CD8-positive, alpha-beta memory T cell (primary cell): ENCODE data around the gene PRKAR1B. TPM values are rescaled to one million over a fixed set of nuclear protein-coding genes. Genes with fewer than 3 reads are reported as not detected.
"Not testable (repeated sequence)": the region's sequence is repeated elsewhere in the genome, so short reads cannot be mapped to it uniquely, and the experiment has no call there.

ENCODE experiments used
- CTCF ChIA-PET: fragments of 350-600 bp; sonication (Branson Sonifier 250); formaldehyde crosslinking; loops from one replicate; lab custom pipeline; 2021; ENCODE audit warnings: antibody characterized with exemption; lab: Charles Lee
- POLR2A ChIA-PET: fragments of 350-600 bp; sonication (Branson Sonifier 250); formaldehyde crosslinking; loops from one replicate; lab custom pipeline; 2021; ENCODE audit warnings: antibody characterized with exemption; lab: Charles Lee
- DNase-seq, 5 donors: peaks; one replicate each; pipeline versions ENCODE4 v3.0.0 to v3.0.0-alpha.2; 2020 to 2022; ENCODE audit warnings: mixed read lengths in 1 of 5
- H3K27ac ChIP-seq: one replicate; pipeline ENCODE4 v1.7.0; 2013; ENCODE audit warnings: low read depth, mild to moderate bottlenecking, low read length, moderate library complexity
- H3K27me3 ChIP-seq: 2 replicates; pipeline ENCODE4 v1.7.0; 2013; ENCODE audit warnings: low read length, mild to moderate bottlenecking; ENCODE audit not compliant: insufficient read depth, poor library complexity, severe bottlenecking
- H3K36me3 ChIP-seq: 2 replicates; pipeline ENCODE4 v1.7.0; 2013; ENCODE audit warnings: mild to moderate bottlenecking, low read length, moderate library complexity; ENCODE audit not compliant: insufficient read depth
- H3K4me1 ChIP-seq: 2 replicates; pipeline ENCODE4 v1.7.0; 2013; ENCODE audit warnings: mild to moderate bottlenecking, low read length, moderate library complexity; ENCODE audit not compliant: insufficient read depth
- H3K4me3 ChIP-seq: 2 replicates; pipeline ENCODE4 v1.7.0; 2013; ENCODE audit warnings: mild to moderate bottlenecking, low read length
- H3K9me3 ChIP-seq: 2 replicates; pipeline ENCODE4 v1.7.0; 2013; ENCODE audit warnings: mild to moderate bottlenecking, low read length
- H3K27ac Mint-ChIP-seq, 8 donors: one replicate each; pipeline ENCODE4 v1.8.0; 2020 to 2021; ENCODE audit warnings: mixed read lengths in 8 of 8, mild to moderate bottlenecking in 6 of 8, inconsistent platforms in 3 of 8, moderate library complexity in 3 of 8
- H3K27me3 Mint-ChIP-seq, 2 donors: one replicate each; pipeline ENCODE4 v1.8.0; 2020 to 2021; ENCODE audit warnings: mixed read lengths in 2 of 2, mild to moderate bottlenecking in 1 of 2, moderate library complexity in 1 of 2
- H3K36me3 Mint-ChIP-seq, 3 donors: one replicate each; pipeline ENCODE4 v1.8.0; 2020 to 2021; ENCODE audit warnings: mixed read lengths in 3 of 3, inconsistent platforms in 1 of 3, mild to moderate bottlenecking in 1 of 3
- H3K4me1 Mint-ChIP-seq, 3 donors: one replicate each; pipeline ENCODE4 v1.8.0; 2020 to 2021; ENCODE audit warnings: mixed read lengths in 3 of 3, inconsistent platforms in 1 of 3, mild to moderate bottlenecking in 1 of 3
- H3K4me3 Mint-ChIP-seq, 7 donors: one replicate each; pipeline ENCODE4 v1.8.0; 2020 to 2021; ENCODE audit warnings: mixed read lengths in 7 of 7, mild to moderate bottlenecking in 6 of 7, moderate library complexity in 4 of 7, inconsistent platforms in 2 of 7
- H3K9me3 Mint-ChIP-seq, 5 donors: one replicate each; pipeline ENCODE4 v1.8.0; 2020 to 2022; ENCODE audit warnings: mixed read lengths in 5 of 5, mild to moderate bottlenecking in 3 of 5, moderate library complexity in 2 of 5, inconsistent platforms in 1 of 5
- polyA plus RNA-seq: library from polyadenylated mRNA; unstranded; fragments of 300-500 nt; fragmentation: Illumina TruSeq; gene quantifications from one replicate; pipeline ENCODE4 v1.2.3, GENCODE V29; 2021
- total RNA-seq, 2 experiments: library from RNA; stranded (reverse); gene quantifications; one replicate each; pipeline ENCODE4 v1.2.3, GENCODE V29; 2021

The PRKAR1B gene
- total and polyA plus RNA-seq, 3 experiments from 2014 or later: 8.1 to 32.4 (median 28.3) TPM

DNA sequence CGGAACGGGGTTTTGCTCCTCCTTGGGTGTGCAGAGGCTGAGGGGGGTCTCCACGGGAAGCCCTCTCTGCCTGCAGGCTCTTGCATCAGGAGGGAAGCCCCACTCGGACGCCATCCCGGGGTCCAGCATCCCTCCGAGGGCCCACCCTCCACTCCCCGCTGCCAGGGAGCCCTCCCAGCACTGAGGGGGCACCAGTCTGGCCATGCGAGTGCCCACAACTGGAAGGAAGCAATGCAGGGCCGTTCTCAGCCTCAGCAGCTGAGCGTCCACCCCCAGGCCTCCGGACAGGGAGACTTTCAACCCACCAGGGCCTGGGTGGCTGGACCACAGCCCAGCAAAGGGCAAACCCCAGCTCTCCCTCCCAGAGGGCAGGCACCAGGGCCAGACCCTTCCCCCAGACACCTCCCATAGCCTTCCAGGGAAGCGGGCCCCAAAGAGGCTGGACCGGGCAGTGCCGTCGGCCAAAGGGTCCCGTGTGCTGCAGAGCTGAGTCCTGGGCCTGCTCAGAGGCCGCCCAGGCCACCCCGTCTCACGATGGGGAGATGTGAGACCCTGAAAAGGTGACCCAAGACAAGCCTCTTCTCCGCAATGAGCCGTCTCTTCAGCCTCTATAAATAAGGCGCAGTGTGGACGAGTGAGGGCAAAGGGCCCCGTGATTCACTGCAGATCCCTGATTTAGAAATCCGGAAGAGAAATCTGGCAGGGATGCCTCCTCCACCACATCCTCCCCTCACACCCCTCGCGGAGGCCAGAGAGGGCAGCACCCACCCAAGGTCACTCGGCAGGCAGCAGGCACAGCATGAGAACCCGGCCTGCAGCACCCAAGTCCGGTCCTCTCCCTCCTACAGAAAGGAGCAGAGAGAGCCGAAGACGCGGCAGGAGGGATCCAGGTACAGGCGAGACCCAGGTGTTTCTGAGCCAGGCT, 82.4 kb downstream of the PRKAR1B start:
- H3K9me3 ChIP-seq: no peaks in the 10 kb centered on the region
- Mint-ChIP-seq H3K4me3 (no peak overlapping the region), H3K27me3 (no peaks in the 10 kb centered on the region), H3K9me3 (peaks cover 0 to 2% (median 0%) of the 10 kb centered on the region in 5 donors), H3K27ac (no peak overlapping the region), H3K4me1 (peaks cover 3 to 10% (median 4%) of the 10 kb centered on the region in 3 donors), H3K36me3 (peaks cover 1 to 9% (median 2%) of the 10 kb centered on the region in 3 donors)
- ChIA-PET POLR2A (no interaction called here), CTCF (interaction anchor here (1.1 kb wide), 1 partner anchor 9 kb away, joined by 3 read pairs; no protein-coding TSS in a partner anchor)
- H3K27ac ChIP-seq: no peak overlapping the region
- no peak overlapping the region for H3K4me3 ChIP-seq
- DNase-seq: peak in 1 of 5 donors; percentile 16
- H3K4me1 ChIP-seq: no peaks in the 10 kb centered on the region
- no peaks in the 10 kb centered on the region for H3K36me3 ChIP-seq
- H3K27me3 ChIP-seq: no peaks in the 10 kb centered on the region

DNA sequence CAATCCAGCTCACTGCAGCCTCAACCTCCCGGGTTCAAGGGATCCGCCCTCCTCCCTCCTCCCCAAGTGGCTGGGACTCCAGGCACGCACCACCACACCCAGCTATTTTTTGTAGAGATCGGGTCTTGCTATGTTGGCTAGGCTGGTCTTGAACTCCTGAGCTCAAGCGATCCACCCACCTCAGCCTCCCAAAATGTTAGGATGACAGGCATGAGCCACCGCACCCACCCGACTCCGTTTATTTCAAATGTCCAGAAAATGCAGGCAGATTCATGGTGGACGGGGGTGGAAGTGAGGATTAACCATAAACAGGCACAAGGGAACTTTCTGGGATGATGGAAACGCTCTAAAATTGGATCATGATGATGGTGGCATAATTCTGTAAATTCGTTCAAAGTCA, 85.1 kb downstream of the PRKAR1B start:
- H3K4me3 Mint-ChIP-seq: no peak overlapping the region
- Histone ChIP-seq H3K36me3 (no peaks in the 10 kb centered on the region), H3K27ac (no peak overlapping the region), H3K27me3 (no peaks in the 10 kb centered on the region), H3K4me3 (no peak overlapping the region), H3K9me3 (no peaks in the 10 kb centered on the region), H3K4me1 (no peaks in the 10 kb centered on the region)
- no peaks in the 10 kb centered on the region for H3K27me3 Mint-ChIP-seq
- DNase-seq: no peak
- CTCF ChIA-PET: no interaction called here
- H3K4me1 Mint-ChIP-seq: peaks cover 6 to 14% (median 8%) of the 10 kb centered on the region in 3 donors
- peaks cover 0 to 9% (median 2%) of the 10 kb centered on the region in 3 donors for H3K36me3 Mint-ChIP-seq
- POLR2A ChIA-PET: no interaction called here
- H3K9me3 Mint-ChIP-seq: peaks cover 0 to 2% (median 0%) of the 10 kb centered on the region in 5 donors
- H3K27ac Mint-ChIP-seq: no peak overlapping the region

DNA sequence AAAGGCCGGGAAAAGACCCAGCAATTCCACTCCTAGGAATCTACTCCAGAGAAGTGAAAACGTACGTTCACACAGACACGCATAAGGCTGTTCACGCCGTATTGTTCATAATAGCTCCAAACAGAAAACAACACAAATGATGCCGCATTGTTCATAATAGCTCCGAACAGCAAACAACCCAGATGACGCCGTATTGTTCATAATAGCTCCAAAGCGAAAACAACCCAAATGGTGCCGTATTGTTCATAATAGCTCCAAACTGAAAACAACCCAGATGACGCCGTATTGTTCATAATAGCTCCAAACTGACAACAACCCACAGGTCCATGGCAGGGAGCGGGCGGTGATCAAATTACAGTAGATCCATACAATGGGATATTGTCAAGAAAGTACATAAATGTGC, 85.8 kb downstream of the PRKAR1B start:
- H3K36me3 Mint-ChIP-seq: peaks cover 0 to 9% (median 2%) of the 10 kb centered on the region in 3 donors
- ChIA-PET CTCF (no interaction called here), POLR2A (no interaction called here)
- Histone ChIP-seq H3K27ac (no peak overlapping the region), H3K4me3 (no peak overlapping the region), H3K4me1 (no peaks in the 10 kb centered on the region), H3K36me3 (no peaks in the 10 kb centered on the region), H3K27me3 (no peaks in the 10 kb centered on the region), H3K9me3 (no peaks in the 10 kb centered on the region)
- no peaks in the 10 kb centered on the region for H3K27me3 Mint-ChIP-seq
- no peak overlapping the region for H3K27ac Mint-ChIP-seq
- no peak for DNase-seq
- H3K4me1 Mint-ChIP-seq: peaks cover 8 to 14% (median 10%) of the 10 kb centered on the region in 3 donors
- H3K9me3 Mint-ChIP-seq: peaks cover 0 to 2% (median 0%) of the 10 kb centered on the region in 5 donors
- H3K4me3 Mint-ChIP-seq: no peak overlapping the region

- H3K27ac ChIP-seq: no peak overlapping the region
- H3K36me3 ChIP-seq: no peaks in the 10 kb centered on the region
- Mint-ChIP-seq H3K27ac (peak overlapping the region in 1 of 8 donors; percentile 25), H3K4me3 (no peak overlapping the region), H3K27me3 (no peaks in the 10 kb centered on the region), H3K36me3 (peaks cover 0 to 9% (median 2%) of the 10 kb centered on the region in 3 donors), H3K9me3 (peaks cover 0 to 2% (median 0%) of the 10 kb centered on the region in 5 donors), H3K4me1 (peaks cover 8 to 14% (median 10%) of the 10 kb centered on the region in 3 donors)
- H3K27me3 ChIP-seq: no peaks in the 10 kb centered on the region
- no peak overlapping the region for H3K4me3 ChIP-seq
- ChIA-PET POLR2A (no interaction called here), CTCF (interaction anchor here (2.2 to 3.8 kb wide), 2 partner anchors 306 to 317 kb away, joined by 12 to 21 read pairs; no protein-coding TSS in a partner anchor)
- no peak for DNase-seq
- no peaks in the 10 kb centered on the region for H3K4me1 ChIP-seq
- H3K9me3 ChIP-seq: no peaks in the 10 kb centered on the region
These were observed 88.6 kb downstream of the PRKAR1B start for GRCh38 chr7:638256-639011.

- H3K4me1 Mint-ChIP-seq: peaks cover 8 to 14% (median 10%) of the 10 kb centered on the region in 3 donors
- no peaks in the 10 kb centered on the region for H3K9me3 Mint-ChIP-seq
- no peak for DNase-seq
- ChIA-PET CTCF (interaction anchor here (0.6 to 3.8 kb wide), 3 partner anchors 50 to 316 kb away, joined by 3 to 21 read pairs (median 12); no protein-coding TSS in a partner anchor), POLR2A (no interaction called here)
- H3K27me3 ChIP-seq: no peaks in the 10 kb centered on the region
- no peak overlapping the region for H3K27ac ChIP-seq
- no peak overlapping the region for H3K4me3 Mint-ChIP-seq
- H3K4me1 ChIP-seq: no peaks in the 10 kb centered on the region
- H3K27me3 Mint-ChIP-seq: no peaks in the 10 kb centered on the region
- no peaks in the 10 kb centered on the region for H3K9me3 ChIP-seq
- H3K27ac Mint-ChIP-seq: no peak overlapping the region
- no peak overlapping the region for H3K4me3 ChIP-seq
- peaks cover 0 to 3% (median 0%) of the 10 kb centered on the region in 3 donors for H3K36me3 Mint-ChIP-seq
- H3K36me3 ChIP-seq: no peaks in the 10 kb centered on the region
These were observed 89.3 kb downstream of the PRKAR1B start for GRCh38 chr7:637826-638225.

DNA sequence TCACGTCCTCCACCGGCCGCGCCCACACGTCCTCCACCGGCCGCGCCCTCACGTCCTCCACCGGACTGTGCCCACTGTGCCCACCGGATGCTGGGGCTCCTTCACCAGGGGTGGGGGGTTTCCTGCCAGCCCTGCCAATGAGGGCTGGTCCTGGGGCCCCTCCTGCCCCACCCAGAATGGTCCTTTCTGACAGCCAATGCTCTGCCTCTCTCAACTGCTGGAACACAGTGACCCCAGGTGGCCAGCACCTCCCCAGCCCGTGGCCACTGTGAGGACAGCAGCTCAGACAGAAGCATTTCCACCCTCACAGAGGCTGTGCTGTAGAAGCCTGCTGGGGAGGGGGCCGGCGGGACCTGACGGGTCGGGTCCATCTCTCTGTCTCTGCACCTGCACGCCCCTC, 90.7 kb downstream of the PRKAR1B start:
- Histone ChIP-seq H3K27me3 (no peaks in the 10 kb centered on the region), H3K36me3 (no peaks in the 10 kb centered on the region), H3K27ac (peak overlapping the region; percentile 47), H3K4me1 (no peaks in the 10 kb centered on the region), H3K9me3 (no peaks in the 10 kb centered on the region), H3K4me3 (no peak overlapping the region)
- Mint-ChIP-seq H3K27ac (peak overlapping the region in 3 of 8 donors; percentile 47 to 68 (median 63)), H3K36me3 (no peaks in the 10 kb centered on the region), H3K4me3 (peak overlapping the region in 1 of 7 donors; percentile 61), H3K4me1 (peaks cover 8 to 14% (median 10%) of the 10 kb centered on the region in 3 donors), H3K9me3 (no peaks in the 10 kb centered on the region), H3K27me3 (no peaks in the 10 kb centered on the region)
- ChIA-PET POLR2A (no interaction called here), CTCF (interaction anchor here (0.7 to 3.8 kb wide), 7 partner anchors 9 to 314 kb away, joined by 3 to 21 read pairs (median 3); no protein-coding TSS in a partner anchor)
- DNase-seq: peak; percentile 38 to 72 (median 47)

DNA sequence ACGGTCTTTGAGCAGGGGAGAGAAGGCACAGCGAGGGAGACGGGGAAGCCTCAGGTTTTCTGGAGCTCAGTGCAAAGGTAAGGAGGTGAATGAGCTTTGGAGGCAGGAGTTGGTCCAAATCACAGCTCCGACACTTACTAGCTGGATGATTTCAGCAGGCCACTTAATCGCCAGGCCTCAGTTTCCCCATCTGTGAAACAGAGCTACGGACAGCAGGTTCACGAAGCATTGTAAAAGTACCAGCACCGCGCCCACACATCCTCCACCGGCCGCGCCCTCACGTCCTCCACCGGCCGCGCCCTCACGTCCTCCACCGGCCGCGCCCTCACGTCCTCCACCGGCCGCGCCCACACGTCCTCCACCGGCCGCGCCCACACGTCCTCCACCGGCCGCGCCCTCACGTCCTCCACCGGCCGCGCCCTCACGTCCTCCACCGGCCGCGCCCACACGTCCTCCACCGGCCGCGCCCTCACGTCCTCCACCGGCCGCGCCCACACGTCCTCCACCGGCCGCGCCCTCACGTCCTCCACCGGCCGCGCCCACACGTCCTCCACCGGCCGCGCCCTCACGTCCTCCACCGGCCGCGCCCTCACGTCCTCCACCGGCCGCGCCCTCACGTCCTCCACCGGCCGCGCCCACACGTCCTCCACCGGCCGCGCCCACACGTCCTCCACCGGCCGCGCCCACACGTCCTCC, 91.2 kb downstream of the PRKAR1B start:
- H3K27me3 ChIP-seq, H3K27me3 Mint-ChIP-seq, H3K4me3 Mint-ChIP-seq, H3K36me3 Mint-ChIP-seq, H3K27ac Mint-ChIP-seq, H3K4me1 ChIP-seq, H3K4me3 ChIP-seq, H3K9me3 ChIP-seq, DNase-seq, H3K9me3 Mint-ChIP-seq, H3K36me3 ChIP-seq, POLR2A ChIA-PET: not testable (repeated sequence)
- CTCF ChIA-PET: interaction anchor here (1.2 to 3.8 kb wide), 5 partner anchors 8 to 314 kb away, joined by 3 to 21 read pairs (median 6); no protein-coding TSS in a partner anchor
- peak overlapping the region; percentile 24 for H3K27ac ChIP-seq
- peaks cover 8 to 14% (median 10%) of the 10 kb centered on the region in 3 donors for H3K4me1 Mint-ChIP-seq
